Activated naive CD8-positive, alpha-beta T cell treated with anti-CD3 and anti-CD28 coated beads, Interleukin-2, amount 10 ng/mL, durations not matched to agents 7 days and 5 days (primary cell): Measurements from ENCODE around the gene PI4KA. TPM values are rescaled to one million over a fixed set of nuclear protein-coding genes. Genes with fewer than 3 reads are reported as not detected.

Experiments used
- ATAC-seq: fragments of 150-1000 bp; cut with Tn5 transposase; one replicate; pipeline ENCODE4 v1.10.0; 2021; ENCODE audit warnings: low read depth, moderate library complexity
- POLR2A ChIA-PET: fragments of 350-600 bp; sonication (Branson Sonifier 250); formaldehyde crosslinking; loops from one replicate; lab custom pipeline; 2021; ENCODE audit warnings: antibody characterized with exemption; lab: Charles Lee
- DNase-seq: peaks from one replicate; pipeline ENCODE4 v3.0.0; 2021
- H3K27ac Mint-ChIP-seq: one replicate; pipeline ENCODE4 v1.8.0; 2022; ENCODE audit warnings: mild to moderate bottlenecking, mixed read lengths
- H3K27me3 Mint-ChIP-seq: one replicate; pipeline ENCODE4 v1.8.0; 2022; ENCODE audit warnings: mild to moderate bottlenecking, moderate library complexity, mixed read lengths
- H3K36me3 Mint-ChIP-seq: one replicate; pipeline ENCODE4 v1.8.0; 2021; ENCODE audit warnings: mild to moderate bottlenecking, mixed read lengths
- H3K4me1 Mint-ChIP-seq: one replicate; pipeline ENCODE4 v1.8.0; 2021; ENCODE audit warnings: mixed read lengths
- H3K4me3 Mint-ChIP-seq: one replicate; pipeline ENCODE4 v1.8.0; 2022; ENCODE audit warnings: mild to moderate bottlenecking, moderate library complexity, mixed read lengths
- H3K9me3 Mint-ChIP-seq: one replicate; pipeline ENCODE4 v1.8.0; 2021; ENCODE audit warnings: mixed read lengths
- total RNA-seq, 2 experiments: library from RNA; stranded (reverse); gene quantifications; one replicate each; pipeline ENCODE4 v1.2.3, GENCODE V29; 2021

The PI4KA gene
- total RNA-seq, 2 experiments from 2014 or later, result 100 to 106 TPM

DNA sequence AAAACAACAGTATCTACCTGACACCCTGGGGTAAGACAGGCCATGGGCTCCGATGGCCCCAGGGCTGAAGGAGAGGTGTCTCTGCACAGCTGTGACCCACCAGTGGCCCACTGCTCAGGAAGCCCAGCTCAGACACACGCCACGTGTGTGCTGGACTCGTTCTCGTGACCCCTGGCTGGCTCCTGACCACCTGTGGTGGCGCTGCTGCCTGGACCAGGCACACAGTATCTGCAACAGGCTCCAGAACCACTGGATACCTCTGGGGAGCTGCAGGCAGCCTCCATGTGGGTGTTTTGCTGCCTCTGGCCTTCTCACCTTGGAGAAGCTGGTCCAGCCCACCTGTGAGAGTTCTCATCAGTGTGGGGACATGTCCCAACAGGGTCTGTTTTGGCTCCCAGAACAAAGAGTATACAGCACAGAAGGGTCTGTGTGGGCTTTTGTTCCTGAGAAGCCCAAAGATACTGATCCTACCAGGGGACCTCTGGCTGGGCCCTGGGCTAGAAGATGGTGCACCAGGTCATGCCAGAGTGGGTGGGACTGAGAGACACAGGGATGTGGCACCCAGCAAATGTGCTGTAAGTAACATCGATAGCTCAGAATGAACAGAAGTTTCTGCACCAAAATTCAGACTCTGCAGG is 106.4 kb downstream of the PI4KA start:
- H3K36me3 Mint-ChIP-seq, result peaks cover 11% of the 10 kb centered on the region
- DNase-seq, result no peak
- POLR2A ChIA-PET, result interaction anchor here (0.6 kb wide), 1 partner anchor 231 kb away, joined by 5 read pairs; no protein-coding TSS in a partner anchor

DNA sequence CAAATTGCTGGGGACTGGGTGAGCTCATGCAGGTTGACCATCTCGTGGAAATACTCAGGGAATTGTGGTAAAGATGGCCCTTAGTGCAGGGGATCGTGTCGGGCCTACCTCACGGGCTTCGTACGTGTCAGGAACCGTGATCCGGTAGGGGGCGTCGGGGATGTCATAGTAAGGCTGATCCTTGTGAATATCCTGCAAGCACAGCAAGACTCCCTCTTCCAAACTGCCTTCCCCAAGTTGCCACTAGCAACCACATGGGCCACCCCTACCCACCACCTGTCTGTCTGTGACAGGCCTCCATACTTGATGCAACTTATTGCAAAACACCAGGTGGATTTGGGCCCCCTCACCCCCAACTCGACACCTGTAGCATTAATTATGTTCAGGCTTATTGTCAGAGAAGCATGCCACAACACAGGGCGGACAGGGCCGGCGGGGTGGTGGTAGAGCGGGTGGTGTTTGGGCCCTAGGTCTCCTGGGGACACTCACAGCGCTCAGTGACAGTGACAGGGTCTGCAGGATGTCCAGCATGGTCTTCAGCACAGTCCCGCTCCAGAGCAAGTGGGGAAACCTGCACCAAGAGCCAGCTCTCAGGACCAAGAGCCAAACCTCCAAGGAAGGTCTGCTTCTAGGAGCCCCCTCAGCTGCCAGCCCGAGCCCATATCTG is 107.3 kb downstream of the PI4KA start:
- Mint-ChIP-seq H3K9me3 (no peaks in the 10 kb centered on the region), H3K27ac (no peak overlapping the region), H3K36me3 (peaks cover 10% of the 10 kb centered on the region), H3K4me1 (peaks cover 1% of the 10 kb centered on the region), H3K4me3 (no peak overlapping the region), H3K27me3 (no peaks in the 10 kb centered on the region)
- POLR2A ChIA-PET, result no interaction called here
- DNase-seq (no peak), ATAC-seq (no peak)

More for the DNA sequence above, 106.4 kb downstream of the PI4KA start:
- Mint-ChIP-seq H3K4me1 (peaks cover 1% of the 10 kb centered on the region), H3K4me3 (no peak overlapping the region), H3K27me3 (no peaks in the 10 kb centered on the region), H3K9me3 (no peaks in the 10 kb centered on the region), H3K27ac (no peak overlapping the region)
- no peak for ATAC-seq

- DNase-seq (no peak), ATAC-seq (no peak)
- H3K27me3 Mint-ChIP-seq, result no peaks in the 10 kb centered on the region
- peaks cover 1% of the 10 kb centered on the region for H3K4me1 Mint-ChIP-seq
- no peaks in the 10 kb centered on the region for H3K9me3 Mint-ChIP-seq
- no peak overlapping the region for H3K27ac Mint-ChIP-seq
- POLR2A ChIA-PET, result no interaction called here
- no peak overlapping the region for H3K4me3 Mint-ChIP-seq
- peaks cover 11% of the 10 kb centered on the region for H3K36me3 Mint-ChIP-seq
Observed at GRCh38 chr22:20750461-20751184, 108.0 kb downstream of the PI4KA start.

DNA sequence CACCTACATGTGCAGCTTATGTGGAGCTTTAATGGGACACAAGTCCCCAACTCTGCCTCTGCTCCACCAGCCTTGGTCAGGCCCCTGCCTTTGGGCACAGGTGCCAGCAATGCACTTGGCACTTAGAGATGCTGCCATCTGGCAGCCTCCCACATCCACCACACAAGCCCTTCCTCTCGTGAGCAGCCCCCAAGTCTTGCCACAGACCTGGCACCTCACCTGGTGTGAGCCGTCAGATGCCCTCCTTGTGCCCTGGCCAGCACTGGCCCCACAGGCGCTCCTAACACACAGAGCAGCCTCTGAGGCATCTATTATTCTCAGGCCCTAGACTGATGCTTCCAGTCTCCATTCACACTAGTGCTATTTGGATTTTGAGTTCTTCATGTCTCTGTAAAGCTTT is 109.2 kb downstream of the PI4KA start:
- POLR2A ChIA-PET, result no interaction called here
- ATAC-seq (no peak), DNase-seq (no peak)
- Mint-ChIP-seq H3K4me3 (no peak overlapping the region), H3K4me1 (peaks cover 1% of the 10 kb centered on the region), H3K27me3 (no peaks in the 10 kb centered on the region), H3K27ac (no peak overlapping the region), H3K36me3 (peaks cover 9% of the 10 kb centered on the region), H3K9me3 (no peaks in the 10 kb centered on the region)

GRCh38 chr22:20748731-20749428 is 109.7 kb downstream of the PI4KA start:
- DNase-seq, result no peak
- H3K27ac Mint-ChIP-seq, result peak overlapping the region; percentile 40
- no peak overlapping the region for H3K4me3 Mint-ChIP-seq
- no peaks in the 10 kb centered on the region for H3K27me3 Mint-ChIP-seq
- H3K9me3 Mint-ChIP-seq, result no peaks in the 10 kb centered on the region
- ATAC-seq, result no peak
- POLR2A ChIA-PET, result no interaction called here
- H3K36me3 Mint-ChIP-seq, result peaks cover 9% of the 10 kb centered on the region
- H3K4me1 Mint-ChIP-seq, result peaks cover 1% of the 10 kb centered on the region

DNA sequence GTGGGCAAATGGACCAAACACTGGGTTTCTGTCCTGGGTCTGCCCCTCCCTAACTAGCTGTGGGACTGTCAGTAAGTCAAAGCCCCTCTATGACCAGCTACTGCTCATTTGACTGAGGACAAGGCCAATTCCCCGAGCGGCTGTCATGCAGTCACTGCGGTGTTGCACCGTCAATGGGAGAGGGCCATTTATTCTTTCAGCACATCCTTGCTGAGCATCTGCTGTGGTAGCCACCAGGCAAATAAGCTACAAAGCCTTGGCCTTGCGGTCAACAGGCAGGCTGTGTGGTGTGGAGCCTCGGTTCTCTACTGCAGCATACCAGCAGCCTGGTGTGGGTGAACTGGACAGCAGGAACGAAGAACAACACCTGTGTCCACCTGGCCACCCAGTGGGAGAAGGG is 110.5 kb downstream of the PI4KA start:
- Mint-ChIP-seq H3K9me3 (no peaks in the 10 kb centered on the region), H3K4me1 (peaks cover 1% of the 10 kb centered on the region), H3K36me3 (peaks cover 7% of the 10 kb centered on the region), H3K4me3 (no peak overlapping the region), H3K27ac (no peak overlapping the region), H3K27me3 (no peaks in the 10 kb centered on the region)
- POLR2A ChIA-PET, result no interaction called here
- DNase-seq, result no peak
- no peak for ATAC-seq

- peaks cover 7% of the 10 kb centered on the region for H3K36me3 Mint-ChIP-seq
- DNase-seq, result no peak
- H3K9me3 Mint-ChIP-seq, result no peaks in the 10 kb centered on the region
- no peak overlapping the region for H3K27ac Mint-ChIP-seq
- H3K4me1 Mint-ChIP-seq, result peaks cover 1% of the 10 kb centered on the region
- no peaks in the 10 kb centered on the region for H3K27me3 Mint-ChIP-seq
- no peak overlapping the region for H3K4me3 Mint-ChIP-seq
- POLR2A ChIA-PET, result no interaction called here
- no peak for ATAC-seq
Observed at GRCh38 chr22:20747223-20747622, 111.4 kb downstream of the PI4KA start.

DNA sequence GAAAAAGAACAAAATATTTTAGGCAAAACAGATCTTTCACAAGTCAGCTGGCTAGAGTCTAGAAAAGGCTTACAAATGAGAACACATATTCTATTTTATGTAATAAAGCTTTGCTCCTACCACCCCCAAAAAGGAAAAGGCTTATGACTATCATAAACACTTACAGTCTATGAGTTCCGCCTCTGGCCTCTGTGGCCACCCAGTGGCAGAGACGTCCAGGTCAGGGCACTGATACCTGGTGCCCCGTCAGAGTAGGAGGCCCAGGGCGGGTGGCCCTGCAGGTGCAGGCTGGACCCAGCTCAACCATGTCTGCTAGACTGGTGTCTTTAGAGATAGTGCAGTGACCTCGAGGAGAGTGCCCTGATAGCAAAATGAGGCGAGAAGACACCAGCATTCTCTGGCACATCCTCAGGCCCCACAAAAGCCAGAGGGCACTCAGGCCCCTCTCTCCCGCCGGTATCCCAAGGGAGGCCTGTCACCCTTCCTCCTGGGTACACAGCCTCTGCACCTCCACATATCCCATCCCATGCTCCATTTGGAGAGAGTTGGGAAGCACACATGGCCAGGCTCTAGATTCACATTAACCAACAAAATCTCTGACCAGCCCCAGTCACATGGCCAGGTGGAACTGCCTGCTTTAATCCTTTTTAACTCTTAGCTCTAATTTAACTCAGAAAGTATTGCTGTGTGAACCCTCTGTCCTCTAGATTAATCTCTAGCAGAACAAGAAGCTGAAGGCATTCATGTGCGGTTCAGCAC is 112.0 kb downstream of the PI4KA start:
- ATAC-seq (no peak), DNase-seq (no peak)
- no peak overlapping the region for H3K4me3 Mint-ChIP-seq
- peaks cover 7% of the 10 kb centered on the region for H3K36me3 Mint-ChIP-seq
- H3K9me3 Mint-ChIP-seq, result no peaks in the 10 kb centered on the region
- POLR2A ChIA-PET, result no interaction called here
- H3K4me1 Mint-ChIP-seq, result peaks cover 1% of the 10 kb centered on the region
- no peaks in the 10 kb centered on the region for H3K27me3 Mint-ChIP-seq
- peak overlapping the region; percentile 34 for H3K27ac Mint-ChIP-seq

DNA sequence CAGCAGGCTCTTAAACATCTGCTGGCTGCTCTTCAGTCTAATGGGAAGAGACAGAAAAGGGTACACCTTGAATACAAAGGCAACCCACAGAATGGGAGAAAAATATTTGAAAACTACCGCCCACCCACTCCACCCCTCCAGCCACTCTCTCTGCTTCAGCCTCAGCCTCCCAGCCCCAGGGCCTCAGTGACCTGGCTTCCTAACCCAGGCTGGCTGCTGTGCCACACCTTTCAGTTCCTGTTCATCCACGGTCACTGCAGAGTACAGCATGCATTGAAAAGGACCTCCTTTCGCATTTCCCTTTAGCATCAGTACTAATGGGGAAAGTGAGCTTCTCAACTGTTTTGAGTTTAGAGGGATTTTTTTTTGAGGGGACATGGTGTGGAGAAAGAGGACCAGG is 113.5 kb downstream of the PI4KA start:
- Mint-ChIP-seq H3K27me3 (no peaks in the 10 kb centered on the region), H3K4me3 (no peak overlapping the region), H3K4me1 (peaks cover 2% of the 10 kb centered on the region), H3K9me3 (no peaks in the 10 kb centered on the region), H3K27ac (no peak overlapping the region), H3K36me3 (peaks cover 9% of the 10 kb centered on the region)
- POLR2A ChIA-PET, result no interaction called here
- no peak for DNase-seq
- no peak for ATAC-seq

- DNase-seq (no peak), ATAC-seq (no peak)
- Mint-ChIP-seq H3K4me3 (no peak overlapping the region), H3K27ac (no peak overlapping the region), H3K4me1 (peaks cover 2% of the 10 kb centered on the region), H3K9me3 (no peaks in the 10 kb centered on the region), H3K36me3 (peaks cover 10% of the 10 kb centered on the region), H3K27me3 (no peaks in the 10 kb centered on the region)
- POLR2A ChIA-PET, result no interaction called here
Observed at GRCh38 chr22:20744456-20744855, 114.2 kb downstream of the PI4KA start.

GRCh38 chr22:20742764-20743163 is 115.8 kb downstream of the PI4KA start:
- DNase-seq (no peak), ATAC-seq (no peak)
- Mint-ChIP-seq H3K4me3 (no peak overlapping the region), H3K4me1 (peaks cover 11% of the 10 kb centered on the region), H3K9me3 (no peaks in the 10 kb centered on the region), H3K36me3 (peaks cover 12% of the 10 kb centered on the region), H3K27ac (no peak overlapping the region), H3K27me3 (no peaks in the 10 kb centered on the region)
- POLR2A ChIA-PET, result no interaction called here

GRCh38 chr22:20741634-20742581 is 116.7 kb downstream of the PI4KA start:
- no peak overlapping the region for H3K4me3 Mint-ChIP-seq
- H3K27ac Mint-ChIP-seq, result no peak overlapping the region
- peaks cover 12% of the 10 kb centered on the region for H3K36me3 Mint-ChIP-seq
- no peaks in the 10 kb centered on the region for H3K27me3 Mint-ChIP-seq
- DNase-seq (no peak), ATAC-seq (no peak)
- POLR2A ChIA-PET, result no interaction called here
- H3K4me1 Mint-ChIP-seq, result peaks cover 11% of the 10 kb centered on the region
- H3K9me3 Mint-ChIP-seq, result no peaks in the 10 kb centered on the region
